Endothelial cell of umbilical vein (primary cell): ENCODE data around the gene ATG101. TPM values are rescaled to one million over a fixed set of nuclear protein-coding genes. Genes with fewer than 3 reads are reported as not detected.

Source experiments
- BruUV-seq: library from RNA; stranded (reverse); fragments of 400-500 nt; replicated peaks from 2 replicates; lab custom pipeline; 2021; lab: Mats Ljungman, UMichigan
- CTCF ChIA-PET: fragments of 300-600, 350-600 bp; sonication (Branson Sonifier 250); formaldehyde crosslinking; loops from one replicate; lab custom pipeline; 2021; ENCODE audit warnings: antibody characterized with exemption, inconsistent platforms; lab: Charles Lee
- POLR2A ChIA-PET: fragments of 300-600, 350-600 bp; sonication (Branson Sonifier 250); formaldehyde crosslinking; loops from one replicate; lab custom pipeline; 2021; ENCODE audit warnings: antibody characterized with exemption, inconsistent platforms; lab: Charles Lee
- DNase-seq: peaks from one replicate; pipeline ENCODE4 v3.0.0-alpha.2; 2011; ENCODE audit warnings: low read depth, low spot score
- FAIRE-seq: peaks from 2 replicates; lab custom pipeline; 2011; peaks lifted over from hg19 to GRCh38; lab: Jason Lieb, UNC
- H2AFZ ChIP-seq: 2 replicates; pipeline ENCODE4 v1.6.0; 2012; ENCODE audit warnings: low read depth, low read length, control low read depth, inconsistent platforms
- H3K27ac ChIP-seq: 2 replicates; pipeline ENCODE4 v1.5.1; 2011; ENCODE audit warnings: low read depth, mild to moderate bottlenecking, control low read depth, low read length, moderate library complexity; ENCODE audit not compliant: insufficient read depth
- H3K27me3 ChIP-seq, 2 experiments: 2 replicates each; pipeline versions ENCODE4 v1.6.0 to v1.6.1; 2011; ENCODE audit warnings: low read length in 2 of 2, mixed read lengths in 1 of 2; ENCODE audit not compliant: control insufficient read depth in 2 of 2, insufficient read depth in 2 of 2
- H3K36me3 ChIP-seq, 2 experiments: 2 replicates in 1 of 2; 3 replicates in 1 of 2; pipeline ENCODE4 v1.5.1; 2011; ENCODE audit warnings: low read length in 2 of 2, mild to moderate bottlenecking in 1 of 2, moderate library complexity in 1 of 2; ENCODE audit not compliant: control insufficient read depth in 2 of 2, insufficient read depth in 2 of 2; ENCODE audit errors: extremely low read depth in 1 of 2
- H3K4me1 ChIP-seq: 3 replicates; pipeline ENCODE4 v1.5.1; 2011; ENCODE audit warnings: mild to moderate bottlenecking, low read length; ENCODE audit not compliant: control insufficient read depth, insufficient read depth; ENCODE audit errors: extremely low read depth
- H3K4me2 ChIP-seq: 2 replicates; pipeline ENCODE4 v1.6.1; 2011; ENCODE audit warnings: low read length, control low read depth, mixed read lengths; ENCODE audit not compliant: insufficient read depth
- H3K4me3 ChIP-seq, 3 experiments: fragments of 200-600 bp in 1 of 3; sonication (generic), shearing (Covaris generic) in 1 of 3; replicated peaks in 1 of 3; 2 replicates each; pipeline ENCODE4 v1.5.1; 2011 to 2016; ENCODE audit warnings: control low read depth in 3 of 3, low read length in 3 of 3, mild to moderate bottlenecking in 2 of 3, inconsistent platforms in 1 of 3, low read depth in 1 of 3, moderate library complexity in 1 of 3; ENCODE audit not compliant: insufficient read depth in 1 of 3
- H3K79me2 ChIP-seq: 2 replicates; pipeline ENCODE4 v1.6.0; 2012; ENCODE audit warnings: low read length, inconsistent platforms; ENCODE audit not compliant: control insufficient read depth, insufficient read depth
- H3K9ac ChIP-seq: replicated peaks from 2 replicates; pipeline ENCODE3; 2011; ENCODE audit warnings: low read length, control low read depth; ENCODE audit not compliant: insufficient read depth; ENCODE audit errors: extremely low read depth
- H3K9me1 ChIP-seq: replicated peaks from 3 replicates; pipeline ENCODE4 v1.6.0; 2011; ENCODE audit warnings: mild to moderate bottlenecking, low read length; ENCODE audit not compliant: control insufficient read depth, insufficient read depth; ENCODE audit errors: extremely low read depth
- H3K9me3 ChIP-seq: replicated peaks from 2 replicates; pipeline ENCODE4 v1.5.1; 2012; ENCODE audit warnings: low read length, inconsistent platforms; ENCODE audit not compliant: control insufficient read depth, insufficient read depth
- H4K20me1 ChIP-seq: replicated peaks from 2 replicates; pipeline ENCODE3; 2011; ENCODE audit warnings: mild to moderate bottlenecking, low read length; ENCODE audit not compliant: control insufficient read depth, insufficient read depth; ENCODE audit errors: extremely low read depth
- FOS ChIP-seq: IDR thresholded peaks from 2 replicates; pipeline ENCODE4 v1.6.1; 2011; ENCODE audit warnings: mild to moderate bottlenecking, low read length, moderate library complexity, borderline replicate concordance; ENCODE audit not compliant: insufficient read depth
- JUN ChIP-seq: IDR thresholded peaks from 2 replicates; pipeline ENCODE4 v1.6.1; 2011; ENCODE audit warnings: borderline replicate concordance, low read depth; ENCODE audit not compliant: insufficient read length, insufficient read depth
- POLR2A ChIP-seq: IDR thresholded peaks from 2 replicates; pipeline ENCODE4 v1.6.1; 2012; ENCODE audit warnings: low read depth, mild to moderate bottlenecking, control low read depth, low read length
- POLR2AphosphoS5 ChIP-seq: IDR thresholded peaks from 2 replicates; pipeline ENCODE4 v1.6.1; 2012; ENCODE audit warnings: low read depth, mild to moderate bottlenecking, control low read depth, low read length, moderate library complexity; ENCODE audit not compliant: insufficient read depth
- dilution Hi-C: fragments of 300-500 bp; cut with MboI; formaldehyde crosslinking; loops from one replicate; pipeline ENCODE4 v1.15.0; 2019; ENCODE audit warnings: low sequenced_read_pairs; ENCODE audit not compliant: extremely low pct_ligation_motif_present
- intact Hi-C: fragments of 100-400 bp; cut with micrococcal nuclease; formaldehyde crosslinking; loops from one replicate; pipeline ENCODE4 v1.10.0; 2022
- polyA plus RNA-seq, 4 experiments: library from polyadenylated mRNA; depleted of rRNA in 3 of 4; stranded (reverse) in 3 of 4; unstranded in 1 of 4; fragments of >200 nt; gene quantifications; 2 replicates each; pipeline versions ENCODE4 v1.2.1 to v1.2.3, GENCODE V29; 2011 to 2012; ENCODE audit warnings: missing spikeins in 1 of 4
- total RNA-seq: library from RNA; stranded (reverse); gene quantifications from 2 replicates; pipeline ENCODE4 v1.2.3, GENCODE V29; 2021
- TF ChIP-seq, protein P1 (sequence below): IDR thresholded peaks from 2 replicates; pipeline ENCODE4 v1.6.1; 2011; ENCODE audit not compliant: insufficient read depth, insufficient read length

The ATG101 gene
- total and polyA plus RNA-seq, 2 donors (not counting 3 experiments of a cell fraction or from before 2014, with no cell fraction given): 41.6 to 78.4 TPM

DNA sequence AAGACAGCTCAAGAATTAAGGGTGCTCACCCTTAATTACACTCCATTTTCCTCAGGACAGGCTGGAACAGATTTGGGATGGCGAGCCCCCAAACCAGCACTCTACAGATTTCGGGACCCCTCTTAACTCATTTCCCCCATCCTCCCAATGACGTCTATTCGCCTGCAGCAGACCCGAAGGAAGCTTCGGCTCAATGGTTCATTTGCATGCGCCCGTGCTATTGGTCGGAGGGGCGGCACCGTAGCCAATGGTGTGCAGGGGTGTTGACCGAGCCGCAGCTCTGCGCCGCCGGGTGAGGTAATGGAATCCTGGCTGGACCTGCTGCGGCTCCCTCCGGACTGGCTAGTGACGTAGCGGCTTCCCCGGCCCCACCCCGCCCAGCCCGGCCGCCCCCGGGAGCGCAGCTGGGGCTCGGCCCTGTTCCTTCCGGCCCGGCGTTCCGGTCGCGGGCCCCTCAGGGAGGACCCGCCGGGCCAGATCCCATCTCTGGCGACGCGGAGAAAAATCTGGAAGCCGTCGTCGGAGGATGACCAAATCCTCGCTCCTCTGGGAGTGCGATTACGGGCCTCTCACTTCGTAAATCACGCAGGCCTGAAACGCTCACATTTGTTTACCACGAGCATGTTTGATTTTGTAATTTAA lies 36.9 kb upstream of the ATG101 start:
- peak overlapping the region; percentile 78 for H3K9ac ChIP-seq
- no peaks in the 10 kb centered on the region for H3K9me1 ChIP-seq
- H3K36me3 ChIP-seq: no peaks in the 10 kb centered on the region
- DNase-seq (peak; percentile 98), FAIRE-seq (peak; percentile 99)
- intact Hi-C loops: loop anchor here (1.0 kb wide), 2 partner anchors 18 to 36 kb away; partner anchors contain the start of genes ATG101 and NR4A1
- TF ChIP-seq POLR2AphosphoS5 (peak; percentile 91), JUN (peak; percentile 31), FOS (no peak), POLR2A (peak; percentile 26)
- TF ChIP-seq, protein P1, sequence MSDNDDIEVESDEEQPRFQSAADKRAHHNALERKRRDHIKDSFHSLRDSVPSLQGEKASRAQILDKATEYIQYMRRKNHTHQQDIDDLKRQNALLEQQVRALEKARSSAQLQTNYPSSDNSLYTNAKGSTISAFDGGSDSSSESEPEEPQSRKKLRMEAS: no peak
- H2AFZ ChIP-seq: peak overlapping the region; percentile 76
- H3K4me3 ChIP-seq: peak overlapping the region in 2 of 3 experiments; percentile 30 to 60
- no peaks in the 10 kb centered on the region for H4K20me1 ChIP-seq
- CTCF ChIA-PET: interaction anchor here (0.6 to 6.7 kb wide), 27 partner anchors 9 to 948 kb away, joined by 3 to 68 read pairs (median 5); partner anchors contain the start of genes ATG101, NR4A1 and TAMALIN
- no peaks in the 10 kb centered on the region for H3K9me3 ChIP-seq
- no peaks in the 10 kb centered on the region for H3K79me2 ChIP-seq
- no TSS peak for BruUV-seq
- H3K27me3 ChIP-seq: no peaks in the 10 kb centered on the region
- peak overlapping the region; percentile 74 for H3K27ac ChIP-seq
- peaks cover 21% of the 10 kb centered on the region for H3K4me1 ChIP-seq
- POLR2A ChIA-PET: interaction anchor here (0.6 to 1.4 kb wide), 7 partner anchors 11 to 37 kb away, joined by 3 to 15 read pairs (median 4); partner anchors contain the start of genes ATG101 and TAMALIN
- peak overlapping the region; percentile 92 for H3K4me2 ChIP-seq
- dilution Hi-C loops: no loop called here
